ENCODE results near the gene PARD3. TPM values are rescaled to one million over a fixed set of nuclear protein-coding genes. Genes with fewer than 3 reads are reported as not detected.
A peak's percentile ranks its signal among the peaks of the same experiment; 100 is the strongest.

The PARD3 gene
- total RNA-seq, 2 donors from 2014 or later = 36.1 to 48.5 TPM

GRCh38 chr10:34335960-34336690 is 479.0 kb downstream of the PARD3 start:
- Histone ChIP-seq H3K27ac (no peak overlapping the region), H3K4me1 (peaks cover 4% of the 10 kb centered on the region), H3K9me3 (no peaks in the 10 kb centered on the region), H3K36me3 (replicated peaks in 1 of 2; ENCODE audit: insufficient read depth in 1 of 2, low read depth in 2 of 2) (no peaks in the 10 kb centered on the region), H3K4me3 (no peak overlapping the region), H3K27me3 (no peaks in the 10 kb centered on the region)
- WGBS, 2 donors = 88 to 90% methylated on average over 5 of the region's 5 CpGs
- intact Hi-C loops (cut with DNase I) = no loop called here
- DNase-seq (no peak), ATAC-seq (no peak)
- TF ChIP-seq POLR2A (IDR thresholded peaks at IDR 0.05) (no peak), CTCF (IDR thresholded peaks at IDR 0.05) (no peak)

GRCh38 chr10:34334908-34335307 is 480.2 kb downstream of the PARD3 start:
- no peaks in the 10 kb centered on the region for H3K27me3 ChIP-seq
- no peak overlapping the region for H3K27ac ChIP-seq
- no peaks in the 10 kb centered on the region for H3K36me3 ChIP-seq (replicated peaks in 1 of 2; ENCODE audit: insufficient read depth in 1 of 2, low read depth in 2 of 2)
- H3K9me3 ChIP-seq = no peaks in the 10 kb centered on the region
- ATAC-seq (no peak), DNase-seq (no peak)
- 80 to 96% methylated on average over 4 of the region's 4 CpGs for WGBS, 2 donors
- TF ChIP-seq POLR2A (IDR thresholded peaks at IDR 0.05) (no peak), CTCF (IDR thresholded peaks at IDR 0.05) (no peak)
- intact Hi-C loops (cut with DNase I) = no loop called here
- H3K4me3 ChIP-seq = no peak overlapping the region
- H3K4me1 ChIP-seq = peaks cover 4% of the 10 kb centered on the region

GRCh38 chr10:34333513-34333912 is 481.6 kb downstream of the PARD3 start:
- Histone ChIP-seq H3K4me1 (peaks cover 4% of the 10 kb centered on the region), H3K9me3 (no peaks in the 10 kb centered on the region), H3K4me3 (no peak overlapping the region), H3K27me3 (no peaks in the 10 kb centered on the region), H3K36me3 (replicated peaks in 1 of 2; ENCODE audit: insufficient read depth in 1 of 2, low read depth in 2 of 2) (no peaks in the 10 kb centered on the region), H3K27ac (no peak overlapping the region)
- ATAC-seq = no peak
- peak in 3 of 4 donors; percentile 19 to 52 (median 32) for DNase-seq
- WGBS, 2 donors = 72 to 81% methylated on average over 2 of the region's 2 CpGs
- no peak for TF ChIP-seq CTCF (IDR thresholded peaks at IDR 0.05)
- TF ChIP-seq POLR2A (IDR thresholded peaks at IDR 0.05) = no peak
- intact Hi-C loops (cut with DNase I) = no loop called here

GRCh38 chr10:34327184-34327583 is 487.9 kb downstream of the PARD3 start:
- Histone ChIP-seq H3K27ac (no peak overlapping the region), H3K4me1 (no peaks in the 10 kb centered on the region), H3K9me3 (no peaks in the 10 kb centered on the region), H3K4me3 (no peak overlapping the region), H3K36me3 (replicated peaks in 1 of 2; ENCODE audit: insufficient read depth in 1 of 2, low read depth in 2 of 2) (no peaks in the 10 kb centered on the region), H3K27me3 (no peaks in the 10 kb centered on the region)
- DNase-seq = no peak
- intact Hi-C loops (cut with DNase I) = no loop called here
- 79 to 86% methylated on average over 4 of the region's 4 CpGs for WGBS, 2 donors
- no peak for ATAC-seq
- TF ChIP-seq POLR2A (IDR thresholded peaks at IDR 0.05) (no peak), CTCF (IDR thresholded peaks at IDR 0.05) (no peak)

- peaks cover 19% of the 10 kb centered on the region for H3K4me1 ChIP-seq
- H3K4me3 ChIP-seq = no peak overlapping the region
- H3K9me3 ChIP-seq = no peaks in the 10 kb centered on the region
- no peaks in the 10 kb centered on the region for H3K27me3 ChIP-seq
- ATAC-seq (no peak), DNase-seq (no peak)
- no peak overlapping the region for H3K27ac ChIP-seq
- no peaks in the 10 kb centered on the region for H3K36me3 ChIP-seq (replicated peaks in 1 of 2; ENCODE audit: insufficient read depth in 1 of 2, low read depth in 2 of 2)
- 75 to 83% methylated on average over 1 of the region's 1 CpG for WGBS, 2 donors
- TF ChIP-seq POLR2A (IDR thresholded peaks at IDR 0.05) (no peak), CTCF (IDR thresholded peaks at IDR 0.05) (no peak)
- intact Hi-C loops (cut with DNase I) = no loop called here
Observed at GRCh38 chr10:34323192-34323591, 491.9 kb downstream of the PARD3 start.
